Cerebellar cortex (tissue), 1 donor: ENCODE results near the gene STN1.

Experiments
- DNase-seq: peaks from one replicate; pipeline ENCODE4 v3.0.0-alpha.2; 2015; ENCODE audit warnings: low spot score

Gene STN1

DNA sequence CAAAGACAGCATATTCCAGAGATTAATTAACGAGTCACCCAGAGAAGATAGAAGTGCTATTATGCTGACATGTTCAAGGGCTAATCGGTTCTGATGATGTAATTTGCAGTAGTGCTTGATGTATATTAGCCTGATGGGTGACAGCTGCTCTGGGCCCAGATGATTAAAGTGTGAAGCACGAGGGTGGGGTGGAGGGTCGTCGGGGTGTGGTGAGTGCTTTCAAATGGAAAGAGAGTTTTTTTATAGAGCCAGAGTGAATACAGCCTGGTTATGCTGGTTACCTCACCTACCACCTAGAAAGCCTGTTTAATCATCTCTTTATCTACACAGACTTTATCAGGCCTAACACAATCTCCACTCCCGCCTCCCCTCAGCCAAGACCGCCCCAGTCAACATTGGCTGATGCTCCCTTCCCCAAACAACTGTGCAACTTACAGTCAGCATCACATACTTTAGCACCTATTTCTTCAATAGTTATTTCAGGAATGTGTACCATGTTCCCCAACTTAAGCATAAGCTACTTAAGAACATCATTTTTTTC, 11.5 kb upstream of the STN1 start:
- no peak for DNase-seq

DNA sequence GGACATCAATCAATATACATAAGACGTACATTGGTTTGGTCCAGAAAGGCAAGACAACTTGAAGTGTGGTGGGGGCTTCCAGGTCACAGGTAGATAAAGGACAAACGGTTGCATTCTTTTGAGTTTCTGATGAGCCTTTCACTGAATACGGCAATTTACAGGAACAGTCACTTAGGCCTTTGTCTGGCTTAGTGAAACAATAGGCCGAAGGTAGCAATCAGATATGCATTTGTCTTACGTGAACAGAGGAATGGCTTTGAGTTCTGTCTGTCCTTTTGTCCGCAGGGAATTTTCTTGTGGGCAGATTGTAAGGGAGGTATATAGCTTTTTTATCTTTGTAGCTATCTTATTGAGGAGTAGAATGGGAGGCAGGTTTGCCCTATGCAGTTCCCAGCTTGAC, 10.8 kb upstream of the STN1 start:
- DNase-seq: no peak

DNA sequence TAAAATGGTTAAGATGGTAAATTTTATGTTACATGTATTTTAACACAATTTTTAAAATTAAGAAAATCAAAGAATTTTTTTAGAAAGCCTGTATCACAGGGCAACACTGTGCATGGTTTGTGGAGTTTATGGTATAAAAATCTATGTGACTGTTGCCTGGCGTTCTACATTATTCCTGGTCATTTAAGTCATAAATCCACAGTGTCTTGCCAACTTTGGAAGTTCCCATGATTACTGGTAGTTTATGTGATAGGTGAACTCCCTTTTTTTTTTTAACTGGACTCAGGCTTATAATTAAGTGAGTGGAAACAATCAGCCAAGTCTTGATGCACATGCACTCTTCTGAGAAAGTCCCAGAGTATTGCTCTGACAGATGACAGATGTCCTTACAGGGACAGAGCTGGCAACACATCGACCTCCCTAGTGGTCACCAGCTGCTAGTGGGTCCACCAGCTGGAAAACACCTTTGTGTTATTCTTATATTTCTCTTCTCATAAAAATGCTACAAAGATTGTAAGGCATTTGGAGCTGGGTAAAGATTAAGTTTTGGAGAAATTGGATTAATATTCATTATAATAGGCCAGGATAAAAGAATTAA, 8.8 kb upstream of the STN1 start:
- peak; percentile 74 for DNase-seq

DNA sequence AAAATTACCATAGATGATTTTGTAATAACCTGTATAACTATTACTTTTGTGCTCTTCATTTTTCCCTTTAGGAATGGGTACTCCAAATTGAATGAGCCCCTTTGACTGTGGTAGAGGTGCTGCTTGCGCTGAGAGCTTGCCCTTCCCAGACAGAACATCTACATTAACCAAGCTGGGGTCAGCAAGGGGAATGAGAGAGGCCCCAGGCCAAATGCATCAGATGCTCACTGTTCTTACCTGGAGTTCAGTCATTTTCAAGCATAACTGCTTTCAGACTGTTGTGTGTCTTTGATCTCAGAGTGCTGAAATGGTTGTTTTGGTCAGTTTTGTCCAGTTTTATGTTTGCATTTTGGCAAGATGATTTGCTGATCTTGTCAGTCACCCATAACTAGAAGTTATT, 7.6 kb upstream of the STN1 start:
- no peak for DNase-seq

DNA sequence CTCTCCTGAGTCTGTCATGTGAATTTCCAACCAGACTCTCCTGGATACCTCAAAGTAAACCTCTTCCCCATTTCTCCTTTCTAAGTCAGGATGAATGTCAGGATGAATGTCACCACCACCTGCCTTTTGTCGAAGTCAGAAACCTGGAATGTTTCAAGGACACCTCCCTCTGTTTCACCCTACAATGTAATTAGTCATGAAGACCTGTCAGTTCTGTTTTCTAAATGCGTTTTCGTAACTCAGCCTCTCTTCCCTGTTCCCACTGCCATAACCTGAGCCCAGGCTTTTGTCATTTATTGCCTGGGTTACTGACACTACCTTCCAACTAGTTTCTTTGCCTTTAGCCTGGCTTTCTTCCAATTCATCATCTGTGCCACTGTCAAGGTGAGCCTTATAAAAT, 5.5 kb upstream of the STN1 start:
- DNase-seq: no peak

DNA sequence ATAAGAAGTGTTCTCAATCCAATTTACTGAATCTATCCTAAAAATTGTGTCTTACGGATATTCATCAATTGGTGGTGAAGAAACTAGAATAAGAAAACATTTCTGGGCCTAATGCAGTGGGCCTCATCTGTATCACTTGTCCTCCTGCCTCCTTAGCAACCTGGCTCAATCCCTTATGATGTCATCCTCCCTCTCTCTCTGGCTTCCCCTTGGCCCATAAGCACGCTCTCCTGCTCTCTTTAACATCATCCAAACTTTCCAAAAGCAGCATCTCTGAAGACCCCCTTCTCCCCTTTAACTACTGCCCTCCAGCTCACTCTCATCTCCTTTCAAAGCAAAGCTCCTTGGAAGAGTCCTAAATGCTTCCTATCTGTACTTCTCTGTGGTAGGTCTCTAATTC, 4.7 kb upstream of the STN1 start:
- no peak for DNase-seq

DNA sequence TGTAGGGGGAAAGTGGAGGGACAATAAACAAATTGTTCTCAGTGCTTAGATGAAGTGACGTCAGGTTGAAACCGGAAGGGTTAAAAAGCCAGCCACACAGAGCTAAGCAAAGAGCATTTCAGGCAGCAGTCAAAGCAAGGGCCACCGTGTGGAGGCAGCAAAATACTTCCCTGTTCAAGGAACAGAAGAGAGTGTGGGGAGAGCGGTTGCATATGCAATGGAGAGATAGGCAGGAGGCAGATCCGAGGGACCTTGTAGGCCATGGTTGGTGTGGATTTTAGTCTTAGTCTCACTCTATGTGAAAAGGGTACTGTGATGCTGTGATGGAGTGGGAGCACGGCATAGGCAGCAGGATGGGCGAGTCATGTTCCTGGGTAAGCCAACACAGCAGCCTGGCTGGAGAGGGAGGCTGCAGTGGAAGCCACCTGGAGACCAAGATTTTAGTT, 3.8 kb upstream of the STN1 start:
- peak; percentile 29 for DNase-seq

DNA sequence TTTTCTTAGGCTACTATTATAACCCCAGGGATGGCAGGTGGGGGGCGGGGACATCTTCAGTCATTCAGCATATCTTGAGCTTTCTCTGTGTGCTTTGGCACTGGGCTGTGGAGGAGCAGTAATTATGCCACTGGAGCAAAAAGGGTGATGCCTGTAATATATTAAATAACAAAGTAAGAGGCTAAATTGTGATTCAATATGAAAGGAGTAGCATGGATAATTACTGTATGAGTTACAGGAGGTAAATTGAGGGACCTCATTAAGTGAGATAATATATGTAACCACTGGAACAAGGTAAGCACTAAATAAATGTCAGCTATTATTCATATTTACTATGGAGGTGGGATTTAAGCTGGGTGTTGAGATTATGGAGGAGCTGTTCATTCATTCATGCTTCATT, 3.3 kb upstream of the STN1 start:
- no peak for DNase-seq

DNA sequence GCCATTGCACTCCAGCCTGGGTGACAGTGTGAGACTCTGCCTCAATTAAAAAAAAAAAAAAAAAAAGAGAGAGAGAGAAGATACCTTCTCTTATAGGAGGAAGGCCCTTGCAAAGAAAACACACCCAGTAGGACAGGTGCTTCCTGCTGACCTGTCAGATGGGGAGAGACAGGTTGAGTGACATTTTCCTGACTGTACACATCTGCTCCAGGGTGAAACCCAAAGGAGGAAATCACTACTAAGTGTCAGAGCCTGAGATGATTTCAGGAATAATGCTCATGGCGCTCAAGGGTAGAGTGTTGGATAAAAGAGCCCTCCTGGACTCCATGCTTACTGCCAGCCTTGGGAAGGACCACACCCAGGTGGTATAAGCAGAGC, 1.7 kb upstream of the STN1 start:
- no peak for DNase-seq

DNA sequence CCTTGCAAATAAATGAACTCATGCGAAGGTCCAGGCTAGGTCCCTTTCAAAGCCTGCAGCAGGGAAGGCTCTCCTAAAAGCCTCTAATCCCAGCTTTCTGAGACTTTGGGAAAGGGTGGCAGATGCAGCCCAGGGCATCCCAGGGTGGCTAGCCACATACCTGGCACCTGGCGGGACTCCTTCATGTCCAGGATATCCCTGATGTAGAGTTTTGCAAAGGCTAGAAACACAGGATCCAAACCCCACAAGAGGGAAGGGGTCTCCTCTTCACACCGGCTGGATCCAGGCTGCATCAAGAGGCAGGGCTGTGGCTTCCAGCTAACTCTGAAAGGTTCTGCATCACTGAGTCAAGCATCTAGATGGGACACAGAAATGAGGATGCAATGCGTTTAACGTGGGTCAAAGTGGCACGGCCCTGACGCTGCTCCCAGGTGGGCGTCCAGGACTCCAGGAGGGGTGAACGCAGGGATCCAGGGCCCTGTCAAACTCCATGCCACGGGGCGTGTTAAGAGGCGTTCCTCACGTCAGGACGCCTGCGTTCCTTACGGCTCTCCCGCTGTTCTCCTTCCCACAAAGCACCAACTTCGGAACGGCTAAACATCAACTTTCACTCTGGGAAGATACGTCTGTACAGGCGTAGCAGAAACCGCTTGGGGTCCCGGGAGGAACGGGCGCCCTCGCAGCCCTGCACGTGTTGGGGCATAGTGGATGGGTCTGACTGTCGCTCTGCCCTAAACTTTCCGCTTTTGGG, 507 bp downstream of the STN1 start:
- peak; percentile 63 for DNase-seq

DNA sequence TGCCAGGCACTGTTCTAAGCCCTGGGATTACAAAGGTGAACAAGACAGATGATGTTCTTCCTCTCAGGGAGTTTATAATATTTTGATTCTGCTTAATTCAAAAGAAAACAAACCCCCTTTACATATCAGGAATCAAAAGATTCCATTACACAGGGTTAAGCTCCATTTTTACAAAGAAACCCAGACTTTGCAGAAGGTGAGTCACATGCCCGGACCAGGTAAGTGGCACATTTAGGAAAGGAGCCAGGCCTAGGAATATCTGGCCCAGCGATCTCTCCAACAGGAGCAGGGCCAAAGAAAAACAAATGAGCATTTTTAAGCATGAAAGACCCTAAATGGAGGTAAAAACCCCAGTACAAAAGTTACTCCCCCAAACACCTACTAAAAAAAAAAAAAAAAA, 1.1 kb downstream of the STN1 start:
- peak; percentile 48 for DNase-seq

DNA sequence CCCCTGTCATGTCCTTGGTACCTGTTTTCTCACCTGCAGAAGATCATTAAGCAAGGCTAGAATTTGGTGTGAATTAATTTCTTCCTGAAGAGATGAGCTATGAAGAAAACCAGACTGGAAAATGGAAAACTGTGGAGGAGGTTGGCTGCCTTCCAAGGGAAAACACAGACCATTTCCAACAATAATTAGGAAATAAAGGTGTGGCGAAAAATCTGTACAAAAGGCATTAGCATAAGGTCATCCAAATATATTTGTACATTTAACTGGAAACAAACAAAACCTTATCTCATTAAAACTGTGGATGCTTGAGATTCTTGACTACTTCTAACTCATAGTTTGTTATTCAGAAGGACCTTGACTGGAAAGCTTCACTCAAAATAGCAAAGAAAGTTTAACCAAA, 1.7 kb downstream of the STN1 start:
- DNase-seq: peak; percentile 47

DNA sequence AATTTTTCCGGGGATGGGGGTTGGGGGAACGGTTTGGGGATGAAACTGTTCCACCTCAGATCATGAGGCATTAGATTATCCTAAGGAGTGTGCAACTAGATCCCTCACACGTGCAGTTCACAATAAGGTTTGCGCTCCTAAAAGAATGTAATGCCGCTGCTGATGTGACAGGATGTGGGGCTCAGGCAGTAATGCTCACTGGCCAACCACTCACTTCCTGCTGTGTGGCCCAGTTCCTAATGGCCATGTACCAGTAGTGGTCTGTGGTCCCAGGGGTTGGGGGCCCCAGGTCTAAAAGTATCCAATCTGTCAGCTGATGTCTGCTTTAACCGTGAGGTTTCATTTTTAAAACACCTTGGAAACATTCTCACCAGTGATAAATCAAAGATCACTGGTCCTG, 2.2 kb downstream of the STN1 start:
- DNase-seq: no peak

DNA sequence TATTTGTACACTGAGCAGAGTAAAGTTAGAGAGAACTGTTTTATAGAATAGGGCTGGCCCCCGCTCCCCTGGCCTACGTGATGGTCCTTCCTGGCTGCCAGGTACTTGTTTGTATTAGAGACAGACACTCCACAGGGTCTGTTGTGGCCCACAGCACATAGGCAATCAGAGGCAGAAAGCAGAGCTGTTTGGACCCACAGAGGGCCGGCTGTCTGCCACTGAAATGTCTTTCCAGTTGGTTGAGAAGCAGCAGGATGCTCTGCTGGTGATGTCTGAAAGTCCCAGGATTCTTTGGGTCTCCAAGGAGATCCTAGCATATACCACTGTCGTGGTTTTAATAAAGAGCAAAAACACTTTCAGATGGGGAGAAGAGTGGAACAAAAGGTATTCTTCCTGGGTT, 5.2 kb downstream of the STN1 start:
- peak; percentile 41 for DNase-seq

DNA sequence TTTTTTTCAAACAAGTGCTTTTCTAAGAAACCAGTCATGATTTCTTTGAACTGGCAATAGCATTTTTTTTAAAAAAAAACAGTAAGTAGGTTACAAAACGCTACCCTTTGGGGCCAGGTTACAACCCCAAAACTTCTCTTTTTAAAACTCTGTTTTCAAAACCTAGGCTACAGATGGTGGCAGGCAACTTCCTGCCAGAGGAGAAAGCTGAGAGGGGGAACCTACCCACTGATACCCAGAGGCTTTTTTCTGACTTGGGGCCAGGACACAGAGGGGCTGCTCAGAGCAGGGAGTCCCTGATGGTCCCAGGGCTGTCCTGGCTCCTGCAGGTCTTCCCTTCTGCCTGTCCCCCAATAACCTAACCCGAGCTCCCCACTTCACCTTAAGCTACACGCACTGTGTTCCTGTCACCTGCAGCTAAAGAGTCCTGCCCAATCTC, 6.9 kb downstream of the STN1 start:
- no peak for DNase-seq

DNA sequence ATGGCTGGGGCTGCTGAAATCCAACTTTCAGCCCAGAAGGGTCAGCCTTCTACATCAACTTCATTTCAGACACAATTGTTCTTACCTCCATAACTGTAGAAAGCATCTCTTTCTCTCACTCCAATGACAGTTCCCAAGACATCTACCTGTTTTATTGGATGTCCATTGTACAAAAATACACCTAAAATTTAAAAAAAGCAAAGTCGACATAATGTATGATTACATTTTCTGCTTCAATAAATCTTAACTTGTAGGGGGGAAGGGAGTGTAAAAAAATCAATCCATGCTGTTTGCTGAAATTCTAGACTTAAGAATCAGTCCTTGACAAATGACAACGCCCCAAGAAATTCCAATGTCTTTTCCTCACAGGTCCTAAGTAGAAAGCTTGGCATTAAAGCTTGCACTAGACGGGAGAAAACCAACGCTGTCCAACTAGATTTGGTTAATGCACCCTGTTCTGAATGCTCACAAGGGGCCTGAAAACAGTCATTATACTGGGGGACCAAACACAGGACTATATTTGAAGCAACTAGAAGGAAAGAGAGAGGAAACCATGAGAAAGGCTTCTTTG, 7.5 kb downstream of the STN1 start:
- no peak for DNase-seq

DNA sequence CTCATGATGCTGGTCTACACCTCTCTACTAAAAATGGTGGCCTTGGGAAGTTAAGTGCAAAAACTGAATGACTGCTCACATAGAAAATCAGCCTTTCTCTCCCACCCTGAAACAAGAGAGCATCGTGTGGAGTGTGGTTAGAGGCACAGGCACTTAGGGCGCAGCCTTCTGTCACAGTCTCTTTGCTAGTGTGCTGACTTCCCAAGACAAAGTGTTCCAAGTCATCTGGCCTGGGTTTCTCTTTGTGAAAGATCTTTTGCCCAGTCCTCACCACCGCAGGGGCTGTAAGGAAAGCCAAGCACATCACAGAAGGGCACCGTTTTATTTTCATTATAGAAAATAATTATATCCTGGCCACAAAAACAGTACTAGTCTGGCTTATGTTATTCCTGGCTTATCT, 12.5 kb downstream of the STN1 start:
- peak; percentile 94 for DNase-seq

DNA sequence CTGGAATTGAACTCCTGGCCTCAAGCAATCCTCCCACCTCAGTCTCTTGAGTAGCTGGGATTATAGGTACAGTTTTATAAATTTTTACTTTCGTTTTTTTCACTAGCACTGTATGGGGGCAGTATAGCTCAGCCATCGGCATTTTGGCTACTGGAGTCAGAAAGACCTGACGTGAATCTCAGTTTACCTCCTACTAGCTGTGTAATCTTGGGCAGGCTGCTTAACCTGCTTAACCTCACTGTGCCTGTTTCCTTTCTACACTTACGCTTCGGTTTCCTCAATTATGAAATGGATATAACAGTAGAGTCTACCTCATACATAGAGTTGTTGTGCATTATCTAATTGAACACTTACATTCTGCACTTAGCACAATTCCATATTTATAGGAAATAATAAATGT, 16.7 kb downstream of the STN1 start:
- no peak for DNase-seq

DNA sequence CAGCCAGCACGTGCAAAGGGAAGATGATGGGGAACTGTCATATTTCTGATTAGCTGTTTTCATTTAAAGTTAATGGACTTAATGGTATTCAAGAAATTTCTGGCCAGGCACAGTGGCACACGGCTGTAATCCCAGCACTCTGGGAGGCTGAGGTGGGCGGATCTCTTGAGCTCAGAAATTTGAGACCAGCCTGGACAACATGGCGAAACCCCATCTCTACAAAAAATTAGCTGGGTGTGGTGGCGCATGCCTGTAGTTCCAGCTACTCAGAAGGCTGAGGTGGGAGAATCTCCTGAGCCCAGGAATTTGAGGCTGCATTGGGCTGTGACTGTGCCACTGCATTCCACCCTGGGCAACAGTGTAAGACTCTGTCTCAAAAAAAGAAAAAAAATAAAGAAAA, 18.7 kb downstream of the STN1 start:
- no peak for DNase-seq

DNA sequence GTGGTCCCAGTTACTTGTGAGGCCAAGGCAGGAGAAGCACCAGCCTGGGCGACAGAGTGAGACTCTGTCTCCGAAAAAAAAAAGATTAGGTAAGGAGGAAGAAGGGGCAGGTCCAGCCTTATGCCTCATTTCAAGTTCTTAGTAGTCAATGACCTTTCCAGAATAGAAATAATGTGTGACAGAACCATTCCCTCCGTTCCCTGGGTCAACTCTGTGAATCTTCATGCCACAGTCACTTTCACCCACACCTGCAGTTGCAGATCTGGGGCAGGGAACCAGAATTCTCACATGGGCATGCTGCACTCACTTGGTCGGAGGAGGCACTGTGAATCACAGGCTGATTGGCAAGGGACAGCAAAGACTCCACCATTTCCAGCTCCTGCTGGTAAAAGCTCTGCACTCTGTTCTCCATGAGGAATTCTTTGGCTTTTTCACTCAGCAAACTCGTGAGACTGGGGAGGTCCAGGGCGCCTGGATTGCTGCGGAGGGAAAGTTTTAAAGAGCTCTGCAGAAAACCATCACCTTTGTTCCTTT, 20.7 kb downstream of the STN1 start:
- no peak for DNase-seq

DNA sequence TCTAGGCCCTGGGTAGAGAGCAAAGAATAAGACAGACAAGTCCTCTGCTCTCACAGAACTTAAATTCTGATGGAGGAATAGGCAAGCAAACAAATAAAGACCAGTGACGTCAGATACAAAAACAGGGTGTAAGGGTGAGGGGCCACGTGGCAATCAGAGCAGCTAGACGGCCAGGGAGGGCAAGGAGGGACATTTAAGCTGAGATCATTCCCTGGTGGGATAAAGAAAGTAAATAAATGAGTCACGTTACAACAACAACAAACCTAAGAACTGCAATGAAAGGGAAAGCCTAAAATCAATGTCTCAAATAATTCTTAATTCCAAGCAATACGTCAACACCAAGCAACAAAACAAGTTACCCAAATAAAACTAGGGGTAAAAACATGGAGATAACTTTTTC, 21.8 kb downstream of the STN1 start:
- DNase-seq: no peak

DNA sequence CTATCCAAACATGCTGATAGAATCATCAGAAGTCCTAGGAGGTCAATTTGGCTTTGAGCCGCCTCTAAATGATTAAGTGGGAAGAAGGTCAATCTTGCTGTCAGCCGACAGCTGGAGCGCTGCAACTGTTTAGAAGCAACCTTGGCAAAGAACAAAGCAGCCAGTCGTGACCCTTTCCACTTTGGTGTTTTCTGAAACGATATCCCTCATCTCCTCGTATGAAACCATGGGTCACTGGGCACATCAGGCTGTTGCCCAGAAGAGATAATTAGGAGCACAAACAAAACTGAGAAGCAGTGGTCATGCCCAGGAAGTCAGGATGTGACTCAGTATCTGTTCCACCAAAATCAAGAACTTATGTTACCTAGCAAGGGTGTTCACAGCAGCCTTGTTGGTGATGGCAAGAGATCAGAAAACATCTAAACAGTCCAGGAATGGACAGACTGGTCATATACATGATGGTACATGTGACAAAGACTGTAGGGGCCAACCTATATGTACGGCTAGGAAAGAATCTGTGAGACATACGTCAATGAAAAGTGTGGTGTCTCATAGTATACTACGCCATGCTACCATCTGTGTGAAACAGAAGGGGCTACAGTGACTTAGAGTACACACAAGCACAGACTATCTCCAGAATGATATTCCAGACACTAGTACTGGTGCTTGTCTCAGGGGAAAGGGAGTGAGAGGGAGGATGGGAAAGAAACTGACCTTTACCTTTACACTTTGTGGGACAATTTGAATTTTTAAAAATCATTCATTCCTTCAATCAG, 22.4 kb downstream of the STN1 start:
- no peak for DNase-seq
